GM12878 (cell line): ENCODE measurements around the gene HS6ST3. TPM values are rescaled to one million over a fixed set of nuclear protein-coding genes. Genes with fewer than 3 reads are reported as not detected.

Experiments used
- ATAC-seq: fragments of 200-7000 bp; cut with Tn5 transposase; 3 replicates; pipeline ENCODE4 v1.9.1; 2020; ENCODE audit warnings: mild to moderate bottlenecking, moderate library complexity
- BruUV-seq: library from RNA; stranded (reverse); fragments of 400-500 nt; replicated peaks from 2 replicates; lab custom pipeline; 2021; lab: Mats Ljungman, UMichigan
- CTCF ChIA-PET: fragments of 300-600 bp; sonication (Branson Sonifier 250); formaldehyde crosslinking; extraction: SDS; loops from one replicate; lab custom pipeline; 2021; ENCODE audit warnings: inconsistent platforms; lab: Yijun Ruan, JAX
- POLR2A ChIA-PET: fragments of 350-600 bp; formaldehyde crosslinking; extraction: SDS; loops from one replicate; lab custom pipeline; 2021; ENCODE audit warnings: inconsistent platforms; lab: Charles Lee
- RAD21 ChIA-PET: fragments of 300-600 bp; sonication (Branson Sonifier 250); formaldehyde crosslinking; loops from one replicate; lab custom pipeline; 2023; ENCODE audit warnings: antibody characterized with exemption; ENCODE audit not compliant: unreplicated experiment; lab: Charles Lee
- SMC1A ChIA-PET: fragments of 300-600 bp; sonication (Branson Sonifier 250); formaldehyde crosslinking; loops from one replicate; lab custom pipeline; 2023; ENCODE audit not compliant: unreplicated experiment, uncharacterized antibody; lab: Charles Lee
- DNase-seq: peaks from one replicate; pipeline ENCODE4 v3.0.0-alpha.2; 2011; ENCODE audit warnings: low read depth, low spot score
- FAIRE-seq: peaks from 3 replicates; lab custom pipeline; 2011; peaks lifted over from hg19 to GRCh38; lab: Jason Lieb, UNC
- H2AFZ ChIP-seq: 2 replicates; pipeline ENCODE4 v1.6.0; 2011; ENCODE audit warnings: low read depth, low read length, control low read depth; ENCODE audit not compliant: control insufficient read depth
- H3K27ac ChIP-seq: 2 replicates; pipeline ENCODE4 v1.5.1; 2011; ENCODE audit warnings: control low read depth; ENCODE audit not compliant: control insufficient read depth, insufficient read depth
- H3K27me3 ChIP-seq, 2 experiments: replicated peaks in 1 of 2; 2 replicates each; pipeline versions ENCODE4 v1.6.0 to v1.6.1; 2011; ENCODE audit warnings: low read length in 1 of 2; ENCODE audit not compliant: control insufficient read depth in 2 of 2, insufficient read depth in 2 of 2
- H3K36me3 ChIP-seq, 2 experiments: 2 replicates each; pipeline ENCODE4 v1.5.1; 2011; ENCODE audit warnings: low read length in 1 of 2; ENCODE audit not compliant: control insufficient read depth in 2 of 2, insufficient read depth in 2 of 2
- H3K4me1 ChIP-seq: 2 replicates; pipeline ENCODE4 v1.6.1; 2011; ENCODE audit warnings: mild to moderate bottlenecking, low read length, moderate library complexity, mixed read lengths; ENCODE audit not compliant: control insufficient read depth, insufficient read depth
- H3K4me2 ChIP-seq: 2 replicates; pipeline ENCODE4 v1.6.0; 2011; ENCODE audit warnings: control low read depth; ENCODE audit not compliant: control insufficient read depth, insufficient read depth
- H3K4me3 ChIP-seq: fragments of 200-600 bp; sonication (generic); 2 replicates; pipeline ENCODE4 v1.5.1; 2016
- H3K79me2 ChIP-seq: 2 replicates; pipeline ENCODE4 v1.6.0; 2011; ENCODE audit warnings: low read length; ENCODE audit not compliant: control insufficient read depth, insufficient read depth
- H3K9ac ChIP-seq: 2 replicates; pipeline ENCODE4 v1.8.0; 2011; ENCODE audit warnings: low read length, control low read depth, mixed read lengths; ENCODE audit not compliant: control insufficient read depth, insufficient read depth
- H3K9me3 ChIP-seq: replicated peaks from 3 replicates; pipeline ENCODE4 v1.5.1; 2011; ENCODE audit warnings: mild to moderate bottlenecking, low read length; ENCODE audit not compliant: control insufficient read depth, insufficient read depth
- H4K20me1 ChIP-seq: 2 replicates; pipeline ENCODE4 v1.6.0; 2011; ENCODE audit not compliant: control insufficient read depth, insufficient read depth
- CHD4 ChIP-seq: fragments of 200-600 bp; sonication (generic); IDR thresholded peaks from 2 replicates; pipeline ENCODE4 v1.6.1; 2016; ENCODE audit warnings: mild to moderate bottlenecking
- EED ChIP-seq: sonication (generic); IDR thresholded peaks from 2 replicates; pipeline ENCODE4 v1.6.1; 2016; ENCODE audit warnings: antibody characterized with exemption, low read depth
- GATAD2B ChIP-seq: fragments of 450-650 bp; conservative IDR thresholded peaks from 2 replicates; pipeline ENCODE4 v1.6.1; 2017; ENCODE audit warnings: low read depth, mild to moderate bottlenecking, moderate library complexity
- KDM1A ChIP-seq: fragments of 200-600 bp; sonication (generic); IDR thresholded peaks from 2 replicates; pipeline ENCODE4 v1.6.1; 2016; ENCODE audit warnings: borderline replicate concordance
- NFIC ChIP-seq: IDR thresholded peaks from 2 replicates; pipeline ENCODE4 v1.6.1; 2012; ENCODE audit warnings: low read depth, mild to moderate bottlenecking, inconsistent platforms, low read length, moderate library complexity
- NFXL1 ChIP-seq: fragments of 450-650 bp; IDR thresholded peaks from 2 replicates; pipeline ENCODE4 v1.6.1; 2017; ENCODE audit warnings: antibody characterized with exemption, mild to moderate bottlenecking, borderline replicate concordance
- PBX3 ChIP-seq: IDR thresholded peaks from 2 replicates; pipeline ENCODE4 v1.6.1; 2011; ENCODE audit warnings: mild to moderate bottlenecking, low read depth, low read length, moderate library complexity; ENCODE audit not compliant: insufficient replicate concordance
- PML ChIP-seq: IDR thresholded peaks from 2 replicates; pipeline ENCODE4 v1.6.1; 2012; ENCODE audit warnings: low read length, inconsistent platforms
- SIX5 ChIP-seq: IDR thresholded peaks from 2 replicates; pipeline ENCODE4 v1.6.1; 2011; ENCODE audit warnings: mild to moderate bottlenecking, low read depth, low read length, moderate library complexity; ENCODE audit not compliant: severe bottlenecking
- STAT3 ChIP-seq: IDR thresholded peaks from 2 replicates; pipeline ENCODE4 v1.6.1; 2011; ENCODE audit warnings: low read depth, low read length, improper control_type of control experiment
- WGBS: methylation state at CpG from one replicate; pipeline ENCODE4 v1.1.6; 2016; ENCODE audit warnings: low lambda C conversion rate; ENCODE audit not compliant: insufficient replicate concordance, insufficient coverage; ENCODE audit errors: missing lambda C conversion rate; 5-methylcytosine and 5-hydroxymethylcytosine counted together
- in situ Hi-C: fragments of 300-500 bp; cut with MboI; formaldehyde crosslinking; loops from 9 replicates; pipeline ENCODE4 v1.14.3; 2018; ENCODE audit warnings: mixed read lengths
- intact Hi-C: fragments of 100-400 bp; cut with micrococcal nuclease; formaldehyde crosslinking; loops from one replicate; pipeline ENCODE4 v1.14.2; 2022; ENCODE audit not compliant: unreplicated experiment
- polyA plus RNA-seq, 11 experiments: library from polyadenylated mRNA; depleted of rRNA in 4 of 11; unstranded in 6 of 11; stranded (reverse) in 5 of 11; fragments of >200 nt; fragmentation: Nextera tagmentation in 4 of 11; fragmentation: Illumina TruSeq in 1 of 11; extraction: Ambion mirVana in 4 of 11; extraction: Trizol in 1 of 11; gene quantifications; 1 replicate in 1 of 11; 2 replicates in 10 of 11; pipeline versions ENCODE4 v1.2.1 to v1.2.3, GENCODE V29; 2011 to 2016; ENCODE audit warnings: inconsistent platforms in 2 of 11, missing spikeins in 2 of 11, low read depth in 1 of 11
- total RNA-seq, 4 experiments: library from RNA; depleted of rRNA in 3 of 4; stranded (reverse); fragments of >200 nt in 3 of 4; fragmentation: Illumina TruSeq in 1 of 4; extraction: Trizol in 1 of 4; gene quantifications; 2 replicates each; pipeline versions ENCODE4 v1.2.1 to v1.2.3, GENCODE V29; 2013 to 2021
- TF ChIP-seq, protein P1 (sequence below): fragments of 450-650 bp; IDR thresholded peaks from 2 replicates; pipeline ENCODE4 v1.6.1; 2017; ENCODE audit warnings: mild to moderate bottlenecking

Gene HS6ST3
- total and polyA plus RNA-seq, 10 of the 15 experiments (the other 5 are each of a cell fraction or from before 2014, with no cell fraction given) = under 0.01 to 2.9 TPM; not detected in 8

- ChIA-PET POLR2A (no interaction called here), SMC1A (no interaction called here), CTCF (no interaction called here), RAD21 (no interaction called here)
- no peak overlapping the region for H3K9ac ChIP-seq
- in situ Hi-C loops = no loop called here
- H3K79me2 ChIP-seq = no peaks in the 10 kb centered on the region
- H3K27me3 ChIP-seq = no peaks in the 10 kb centered on the region
- no peaks in the 10 kb centered on the region for H3K4me1 ChIP-seq
- H4K20me1 ChIP-seq = no peaks in the 10 kb centered on the region
- intact Hi-C loops = no loop called here
- FAIRE-seq (no peak), DNase-seq (no peak), ATAC-seq (no peak)
- 4% methylated on average over 2 of the region's 2 CpGs for WGBS
- no peak overlapping the region for H3K4me3 ChIP-seq
- H3K27ac ChIP-seq = no peak overlapping the region
- no peaks in the 10 kb centered on the region for H3K36me3 ChIP-seq
- BruUV-seq = no TSS peak
- TF ChIP-seq NFIC (no peak), PBX3 (no peak), EED (no peak), STAT3 (no peak), SIX5 (no peak), PML (no peak), KDM1A (no peak), NFXL1 (no peak), CHD4 (no peak), GATAD2B (no peak)
- TF ChIP-seq, protein P1, sequence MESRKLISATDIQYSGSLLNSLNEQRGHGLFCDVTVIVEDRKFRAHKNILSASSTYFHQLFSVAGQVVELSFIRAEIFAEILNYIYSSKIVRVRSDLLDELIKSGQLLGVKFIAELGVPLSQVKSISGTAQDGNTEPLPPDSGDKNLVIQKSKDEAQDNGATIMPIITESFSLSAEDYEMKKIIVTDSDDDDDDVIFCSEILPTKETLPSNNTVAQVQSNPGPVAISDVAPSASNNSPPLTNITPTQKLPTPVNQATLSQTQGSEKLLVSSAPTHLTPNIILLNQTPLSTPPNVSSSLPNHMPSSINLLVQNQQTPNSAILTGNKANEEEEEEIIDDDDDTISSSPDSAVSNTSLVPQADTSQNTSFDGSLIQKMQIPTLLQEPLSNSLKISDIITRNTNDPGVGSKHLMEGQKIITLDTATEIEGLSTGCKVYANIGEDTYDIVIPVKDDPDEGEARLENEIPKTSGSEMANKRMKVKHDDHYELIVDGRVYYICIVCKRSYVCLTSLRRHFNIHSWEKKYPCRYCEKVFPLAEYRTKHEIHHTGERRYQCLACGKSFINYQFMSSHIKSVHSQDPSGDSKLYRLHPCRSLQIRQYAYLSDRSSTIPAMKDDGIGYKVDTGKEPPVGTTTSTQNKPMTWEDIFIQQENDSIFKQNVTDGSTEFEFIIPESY = no peak
- H2AFZ ChIP-seq = no peak overlapping the region
- H3K4me2 ChIP-seq = no peak overlapping the region
- H3K9me3 ChIP-seq = no peaks in the 10 kb centered on the region
These were observed 401.2 kb downstream of the HS6ST3 start for GRCh38 chr13:96491103-96491502.
